ENCODE results near the gene CYP19A1. TPM values are rescaled to one million over a fixed set of nuclear protein-coding genes. Genes with fewer than 3 reads are reported as not detected.

CYP19A1 gene
- total and polyA plus RNA-seq, 8 donors, result 0.18 to 2.7 (median 0.35) TPM; not detected in 5

DNA sequence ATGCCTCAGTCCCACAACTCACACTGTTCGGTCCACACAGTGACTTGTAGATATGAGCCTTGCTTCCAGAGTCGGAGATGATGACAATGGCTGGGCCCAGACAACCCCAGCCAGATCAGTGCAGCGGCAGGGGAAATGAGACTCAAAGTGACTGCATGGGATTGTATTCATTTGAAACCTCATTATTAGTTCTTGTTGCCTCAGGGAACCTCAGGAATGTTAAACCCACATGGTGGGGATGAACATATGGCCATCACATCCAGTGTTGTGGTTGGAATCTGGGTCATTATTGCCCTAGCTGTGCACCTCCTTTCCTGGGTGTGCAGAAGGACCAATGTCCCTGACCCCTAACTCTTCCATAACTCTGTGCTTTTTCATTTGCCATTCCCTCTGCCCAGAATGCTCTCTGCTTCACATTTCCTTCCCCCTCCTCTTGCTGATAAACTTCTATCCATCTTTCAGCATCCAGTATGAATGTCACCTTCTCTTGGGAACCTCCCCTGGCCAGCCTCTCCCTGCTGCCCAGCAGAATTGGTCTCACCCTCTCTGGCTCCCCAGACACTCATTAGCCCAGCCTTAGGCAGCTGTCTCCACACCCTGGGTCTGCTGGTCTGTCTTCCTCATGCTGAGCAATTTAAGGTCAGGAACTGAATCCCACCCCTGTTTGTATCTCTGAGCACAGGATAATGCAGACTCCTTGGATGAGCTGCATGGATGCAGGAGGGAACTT lies 176.7 kb downstream of the CYP19A1 start:
- TF ChIP-seq EP300 (IDR thresholded peaks at IDR 0.05) (no peak), POLR2A (IDR thresholded peaks at IDR 0.05) (no peak), POLR2AphosphoS5 (IDR thresholded peaks at IDR 0.05) (no peak)
- TF ChIP-seq, protein P1, sequence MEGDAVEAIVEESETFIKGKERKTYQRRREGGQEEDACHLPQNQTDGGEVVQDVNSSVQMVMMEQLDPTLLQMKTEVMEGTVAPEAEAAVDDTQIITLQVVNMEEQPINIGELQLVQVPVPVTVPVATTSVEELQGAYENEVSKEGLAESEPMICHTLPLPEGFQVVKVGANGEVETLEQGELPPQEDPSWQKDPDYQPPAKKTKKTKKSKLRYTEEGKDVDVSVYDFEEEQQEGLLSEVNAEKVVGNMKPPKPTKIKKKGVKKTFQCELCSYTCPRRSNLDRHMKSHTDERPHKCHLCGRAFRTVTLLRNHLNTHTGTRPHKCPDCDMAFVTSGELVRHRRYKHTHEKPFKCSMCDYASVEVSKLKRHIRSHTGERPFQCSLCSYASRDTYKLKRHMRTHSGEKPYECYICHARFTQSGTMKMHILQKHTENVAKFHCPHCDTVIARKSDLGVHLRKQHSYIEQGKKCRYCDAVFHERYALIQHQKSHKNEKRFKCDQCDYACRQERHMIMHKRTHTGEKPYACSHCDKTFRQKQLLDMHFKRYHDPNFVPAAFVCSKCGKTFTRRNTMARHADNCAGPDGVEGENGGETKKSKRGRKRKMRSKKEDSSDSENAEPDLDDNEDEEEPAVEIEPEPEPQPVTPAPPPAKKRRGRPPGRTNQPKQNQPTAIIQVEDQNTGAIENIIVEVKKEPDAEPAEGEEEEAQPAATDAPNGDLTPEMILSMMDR (IDR thresholded peaks at IDR 0.05), result no peak
- no peak overlapping the region for H3K27ac ChIP-seq
- intact Hi-C loops (cut with DNase I; ENCODE audit: low total_unique reads), result loop anchor here (10.0 kb wide), 1 partner anchor 223 kb away; no protein-coding TSS in a partner anchor
- 80 to 100% (median 84%) methylated on average over 3 of the region's 3 CpGs for WGBS, 5 donors
- DNase-seq, result no peak
- no peak overlapping the region for H3K4me3 ChIP-seq
- peaks cover 0 to 14% (median 3%) of the 10 kb centered on the region in 4 donors for H3K4me1 ChIP-seq
- no peaks in the 10 kb centered on the region for H3K9me3 ChIP-seq
- H3K36me3 ChIP-seq, result no peaks in the 10 kb centered on the region
- H3K27me3 ChIP-seq, result peaks cover 0 to 1% (median 0%) of the 10 kb centered on the region in 3 donors

DNA sequence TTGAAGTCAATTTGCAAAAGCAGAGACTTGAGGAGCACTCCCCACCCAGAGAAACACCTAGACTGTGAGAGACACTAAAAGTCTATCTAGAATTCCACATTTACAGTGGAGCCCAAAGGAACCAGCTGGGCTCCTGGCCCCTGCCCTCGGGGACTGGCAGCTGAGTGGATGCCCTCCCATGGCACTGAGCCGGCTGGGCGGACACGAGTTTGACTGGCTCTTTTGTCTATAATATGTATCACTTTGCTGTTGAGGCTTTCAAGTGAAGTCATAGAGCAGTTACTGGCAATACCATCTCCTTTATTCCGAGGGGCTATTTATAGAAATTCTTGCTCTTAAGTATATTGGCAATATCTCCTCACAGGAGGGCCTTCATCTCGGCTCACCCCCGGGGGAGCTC lies 177.9 kb downstream of the CYP19A1 start:
- H3K27me3 ChIP-seq, result peaks cover 0 to 13% (median 0%) of the 10 kb centered on the region in 3 donors
- H3K4me3 ChIP-seq, result no peak overlapping the region
- 69 to 79% (median 78%) methylated on average over 7 of the region's 7 CpGs for WGBS, 5 donors
- no peaks in the 10 kb centered on the region for H3K9me3 ChIP-seq
- H3K36me3 ChIP-seq, result no peaks in the 10 kb centered on the region
- TF ChIP-seq, protein P1 (IDR thresholded peaks at IDR 0.05), result no peak
- no peak for TF ChIP-seq POLR2A (IDR thresholded peaks at IDR 0.05)
- no peak for TF ChIP-seq EP300 (IDR thresholded peaks at IDR 0.05)
- no peak for TF ChIP-seq POLR2AphosphoS5 (IDR thresholded peaks at IDR 0.05)
- H3K4me1 ChIP-seq, result peaks cover 0 to 14% (median 3%) of the 10 kb centered on the region in 4 donors
- intact Hi-C loops (cut with DNase I; ENCODE audit: low total_unique reads), result loop anchor here (10.0 kb wide), 1 partner anchor 224 kb away; no protein-coding TSS in a partner anchor
- no peak overlapping the region for H3K27ac ChIP-seq
- no peak for DNase-seq

Small RNA genes within 50 kb of the gene (small RNA-seq; reads per million reads assigned to genes)
- gene AC020891.4, result 0 reads per million in 4 donors
- 0 reads per million in 4 donors for gene MIR4713
- gene MIR7973-1, result 0 reads per million in 4 donors

Other genes with a start within 250 kb of the CYP19A1 start
- gene TNFAIP8L3, start 243.7 kb downstream of the CYP19A1 start, total RNA-seq, result 1 to 10 TPM in 3 of 5 donors, under 1 TPM in 1, not detected in 1; 0.58 to 5.9 (median 4.5) TPM
- gene TNFAIP8L3, start 243.7 kb downstream of the CYP19A1 start, polyA plus RNA-seq, result 10 to 100 TPM in 1 of 3 donors, 1 to 10 TPM in 2; 9.0 to 12.5 (median 9.3) TPM
- 1 to 10 TPM in 4 of 5 donors, not detected in 1; 1.7 to 8.7 (median 2.1) TPM for gene GLDN, start 3.1 kb upstream of the CYP19A1 start, total RNA-seq
- gene GLDN, start 3.1 kb upstream of the CYP19A1 start, polyA plus RNA-seq, result under 1 TPM; 0.23 to 0.50 (median 0.31) TPM